Measurements from ENCODE around the gene CDH26. TPM values are rescaled to one million over a fixed set of nuclear protein-coding genes. Genes with fewer than 3 reads are reported as not detected.

Gene CDH26
- total RNA-seq, 1 donor from 2014 or later, result 6.9 TPM

GRCh38 chr20:59933849-59934585 is 24.2 kb upstream of the CDH26 start:
- H3K27ac Mint-ChIP-seq, result no peak overlapping the region
- DNase-seq (ENCODE audit: extremely low spot score, unreplicated experiment), result peak; percentile 86
- H3K4me1 Mint-ChIP-seq (ENCODE audit: unreplicated experiment), result peaks cover 27% of the 10 kb centered on the region
- H3K27me3 Mint-ChIP-seq, result peaks cover 3% of the 10 kb centered on the region
- TF ChIP-seq CTCF (conservative IDR thresholded peaks at IDR 0.05), result peak; percentile 99
- no peaks in the 10 kb centered on the region for H3K9me3 Mint-ChIP-seq
- H3K36me3 Mint-ChIP-seq, result peaks cover 6% of the 10 kb centered on the region
- H3K4me3 Mint-ChIP-seq, result peak overlapping the region; percentile 84

GRCh38 chr20:59935457-59936185 is 22.6 kb upstream of the CDH26 start:
- TF ChIP-seq CTCF (conservative IDR thresholded peaks at IDR 0.05), result no peak
- Mint-ChIP-seq H3K4me3 (peak overlapping the region; percentile 26), H3K36me3 (peaks cover 6% of the 10 kb centered on the region), H3K27ac (no peak overlapping the region), H3K27me3 (peaks cover 3% of the 10 kb centered on the region), H3K9me3 (no peaks in the 10 kb centered on the region), H3K4me1 (ENCODE audit: unreplicated experiment) (peaks cover 27% of the 10 kb centered on the region)
- DNase-seq (ENCODE audit: extremely low spot score, unreplicated experiment), result no peak

GRCh38 chr20:59936409-59936808 is 21.8 kb upstream of the CDH26 start:
- Mint-ChIP-seq H3K27ac (no peak overlapping the region), H3K9me3 (no peaks in the 10 kb centered on the region), H3K4me1 (ENCODE audit: unreplicated experiment) (peaks cover 27% of the 10 kb centered on the region), H3K36me3 (peaks cover 6% of the 10 kb centered on the region), H3K4me3 (peak overlapping the region; percentile 26), H3K27me3 (peaks cover 3% of the 10 kb centered on the region)
- TF ChIP-seq CTCF (conservative IDR thresholded peaks at IDR 0.05), result no peak
- no peak for DNase-seq (ENCODE audit: extremely low spot score, unreplicated experiment)

- peak overlapping the region; percentile 59 for H3K4me3 Mint-ChIP-seq
- no peak for TF ChIP-seq CTCF (conservative IDR thresholded peaks at IDR 0.05)
- H3K36me3 Mint-ChIP-seq, result peaks cover 6% of the 10 kb centered on the region
- H3K27me3 Mint-ChIP-seq, result peaks cover 3% of the 10 kb centered on the region
- H3K27ac Mint-ChIP-seq, result no peak overlapping the region
- H3K4me1 Mint-ChIP-seq (ENCODE audit: unreplicated experiment), result peaks cover 26% of the 10 kb centered on the region
- DNase-seq (ENCODE audit: extremely low spot score, unreplicated experiment), result no peak
- no peaks in the 10 kb centered on the region for H3K9me3 Mint-ChIP-seq
Measured at GRCh38 chr20:59937150-59937549, 21.1 kb upstream of the CDH26 start.

GRCh38 chr20:59938221-59938620 is 20.0 kb upstream of the CDH26 start:
- peaks cover 29% of the 10 kb centered on the region for H3K4me1 Mint-ChIP-seq (ENCODE audit: unreplicated experiment)
- H3K9me3 Mint-ChIP-seq, result no peaks in the 10 kb centered on the region
- H3K27me3 Mint-ChIP-seq, result peaks cover 3% of the 10 kb centered on the region
- peaks cover 6% of the 10 kb centered on the region for H3K36me3 Mint-ChIP-seq
- H3K27ac Mint-ChIP-seq, result peak overlapping the region; percentile 80
- DNase-seq (ENCODE audit: extremely low spot score, unreplicated experiment), result no peak
- no peak for TF ChIP-seq CTCF (conservative IDR thresholded peaks at IDR 0.05)
- peak overlapping the region; percentile 88 for H3K4me3 Mint-ChIP-seq
